ENCODE data around the gene PHACTR2. TPM values are rescaled to one million over a fixed set of nuclear protein-coding genes. Genes with fewer than 3 reads are reported as not detected.

The PHACTR2 gene
- total RNA-seq, 2 donors from 2014 or later: 17.9 to 35.6 TPM

- intact Hi-C loops (cut with DNase I): no loop called here
- TF ChIP-seq POLR2A (IDR thresholded peaks at IDR 0.05): no peak
- TF ChIP-seq, protein P1, sequence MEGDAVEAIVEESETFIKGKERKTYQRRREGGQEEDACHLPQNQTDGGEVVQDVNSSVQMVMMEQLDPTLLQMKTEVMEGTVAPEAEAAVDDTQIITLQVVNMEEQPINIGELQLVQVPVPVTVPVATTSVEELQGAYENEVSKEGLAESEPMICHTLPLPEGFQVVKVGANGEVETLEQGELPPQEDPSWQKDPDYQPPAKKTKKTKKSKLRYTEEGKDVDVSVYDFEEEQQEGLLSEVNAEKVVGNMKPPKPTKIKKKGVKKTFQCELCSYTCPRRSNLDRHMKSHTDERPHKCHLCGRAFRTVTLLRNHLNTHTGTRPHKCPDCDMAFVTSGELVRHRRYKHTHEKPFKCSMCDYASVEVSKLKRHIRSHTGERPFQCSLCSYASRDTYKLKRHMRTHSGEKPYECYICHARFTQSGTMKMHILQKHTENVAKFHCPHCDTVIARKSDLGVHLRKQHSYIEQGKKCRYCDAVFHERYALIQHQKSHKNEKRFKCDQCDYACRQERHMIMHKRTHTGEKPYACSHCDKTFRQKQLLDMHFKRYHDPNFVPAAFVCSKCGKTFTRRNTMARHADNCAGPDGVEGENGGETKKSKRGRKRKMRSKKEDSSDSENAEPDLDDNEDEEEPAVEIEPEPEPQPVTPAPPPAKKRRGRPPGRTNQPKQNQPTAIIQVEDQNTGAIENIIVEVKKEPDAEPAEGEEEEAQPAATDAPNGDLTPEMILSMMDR (IDR thresholded peaks at IDR 0.05): no peak
- H3K36me3 ChIP-seq (replicated peaks in 1 of 2; ENCODE audit: insufficient read depth in 1 of 2, low read depth in 2 of 2): no peaks in the 10 kb centered on the region
- WGBS, 2 donors: 95 to 96% methylated on average over 5 of the region's 5 CpGs
- no peak overlapping the region for H3K27ac ChIP-seq
- H3K27me3 ChIP-seq: no peaks in the 10 kb centered on the region
- H3K9me3 ChIP-seq: no peaks in the 10 kb centered on the region
- no peak overlapping the region for H3K4me3 ChIP-seq
- no peak for ATAC-seq
- DNase-seq: no peak
- no peaks in the 10 kb centered on the region for H3K4me1 ChIP-seq
Measured at GRCh38 chr6:143724876-143725275, 47.1 kb downstream of the PHACTR2 start.

DNA sequence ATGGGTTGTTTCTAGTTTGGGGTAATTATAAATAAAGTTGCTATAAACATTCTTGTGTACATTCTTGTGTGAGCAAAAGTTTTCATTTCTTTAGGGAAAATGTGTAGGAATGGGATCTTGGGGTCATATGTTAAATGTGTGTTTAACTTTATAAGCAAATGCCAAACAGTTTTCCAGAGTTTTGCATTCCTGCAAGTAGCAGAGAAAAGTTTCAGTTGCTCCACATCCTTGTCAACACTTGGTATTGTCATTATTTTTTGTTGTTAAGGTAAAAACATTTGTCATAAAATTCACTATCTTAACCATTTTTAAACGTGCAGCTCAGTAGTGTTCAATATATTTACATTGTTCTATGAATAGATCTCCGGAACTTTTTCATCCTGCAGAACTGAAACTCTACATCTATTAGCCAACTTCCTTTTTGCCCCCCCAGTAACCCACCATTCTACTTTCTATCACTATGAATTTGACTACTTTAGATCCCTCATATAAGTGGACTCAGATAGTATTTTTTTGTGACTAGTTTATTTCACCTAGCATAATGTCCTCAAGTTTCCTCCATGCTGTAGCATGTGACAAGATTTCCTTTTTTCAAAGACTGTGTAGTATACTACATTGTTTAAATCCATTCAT, 48.4 kb downstream of the PHACTR2 start:
- intact Hi-C loops (cut with DNase I): no loop called here
- TF ChIP-seq, protein P1 (IDR thresholded peaks at IDR 0.05): no peak
- no peak for TF ChIP-seq POLR2A (IDR thresholded peaks at IDR 0.05)
- Histone ChIP-seq H3K4me1 (no peaks in the 10 kb centered on the region), H3K4me3 (no peak overlapping the region), H3K9me3 (no peaks in the 10 kb centered on the region), H3K27me3 (no peaks in the 10 kb centered on the region), H3K36me3 (replicated peaks in 1 of 2; ENCODE audit: insufficient read depth in 1 of 2, low read depth in 2 of 2) (no peaks in the 10 kb centered on the region), H3K27ac (no peak overlapping the region)
- 45 to 67% methylated on average over 2 of the region's 2 CpGs for WGBS, 2 donors
- ATAC-seq: no peak
- no peak for DNase-seq

GRCh38 chr6:143727035-143727434, 49.3 kb downstream of the PHACTR2 start:
- Histone ChIP-seq H3K4me1 (no peaks in the 10 kb centered on the region), H3K27me3 (no peaks in the 10 kb centered on the region), H3K36me3 (replicated peaks in 1 of 2; ENCODE audit: insufficient read depth in 1 of 2, low read depth in 2 of 2) (no peaks in the 10 kb centered on the region), H3K4me3 (no peak overlapping the region), H3K9me3 (no peaks in the 10 kb centered on the region), H3K27ac (no peak overlapping the region)
- TF ChIP-seq, protein P1 (IDR thresholded peaks at IDR 0.05): no peak
- no peak for TF ChIP-seq POLR2A (IDR thresholded peaks at IDR 0.05)
- ATAC-seq (no peak), DNase-seq (no peak)
- intact Hi-C loops (cut with DNase I): no loop called here
- WGBS, 2 donors: 88 to 92% methylated on average over 1 of the region's 1 CpG

DNA sequence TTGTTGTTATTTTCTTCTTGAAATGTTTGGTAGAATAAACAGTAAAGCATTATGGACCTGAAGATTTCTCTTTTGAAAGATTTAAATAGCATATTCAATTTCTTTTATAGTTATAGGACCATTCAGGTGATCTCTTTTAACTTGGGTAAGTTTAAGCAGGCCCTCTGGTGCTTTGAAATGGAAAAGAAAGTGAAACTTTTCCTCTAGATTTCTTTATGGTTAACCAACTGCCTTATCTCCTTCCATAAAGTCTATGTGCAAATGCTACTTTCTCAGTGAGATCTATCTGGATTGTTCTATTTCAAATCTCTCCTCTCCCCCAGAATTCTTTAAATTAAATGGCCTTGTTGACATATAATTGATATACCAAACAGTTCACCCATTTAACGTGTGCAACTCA, 54.0 kb downstream of the PHACTR2 start:
- Histone ChIP-seq H3K27me3 (no peaks in the 10 kb centered on the region), H3K36me3 (replicated peaks in 1 of 2; ENCODE audit: insufficient read depth in 1 of 2, low read depth in 2 of 2) (no peaks in the 10 kb centered on the region), H3K27ac (no peak overlapping the region), H3K4me3 (no peak overlapping the region), H3K9me3 (no peaks in the 10 kb centered on the region), H3K4me1 (no peaks in the 10 kb centered on the region)
- ATAC-seq (no peak), DNase-seq (no peak)
- 94 to 95% methylated on average over 1 of the region's 1 CpG for WGBS, 2 donors
- TF ChIP-seq, protein P1 (IDR thresholded peaks at IDR 0.05): no peak
- no peak for TF ChIP-seq POLR2A (IDR thresholded peaks at IDR 0.05)
- intact Hi-C loops (cut with DNase I): no loop called here

DNA sequence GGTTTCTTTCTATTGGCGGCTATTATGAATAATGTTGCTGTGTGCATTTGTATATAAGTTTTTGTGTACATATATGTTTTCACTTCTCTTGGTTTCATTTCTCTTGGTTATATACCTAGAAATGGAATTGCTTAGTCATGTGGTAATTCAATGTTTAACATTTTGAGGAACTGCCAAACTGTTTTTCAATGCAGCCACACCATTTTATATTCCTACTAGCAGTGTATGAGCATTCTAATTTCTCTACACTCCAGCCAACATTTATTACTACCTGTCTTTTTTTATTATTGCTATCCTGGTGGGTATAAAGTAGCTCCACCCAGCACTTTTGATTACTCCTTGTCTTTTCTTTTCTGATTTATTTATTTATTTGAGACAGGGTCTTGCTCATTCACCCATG, 54.8 kb downstream of the PHACTR2 start:
- no peak overlapping the region for H3K27ac ChIP-seq
- 86 to 90% methylated on average over 1 of the region's 1 CpG for WGBS, 2 donors
- no peaks in the 10 kb centered on the region for H3K36me3 ChIP-seq (replicated peaks in 1 of 2; ENCODE audit: insufficient read depth in 1 of 2, low read depth in 2 of 2)
- TF ChIP-seq, protein P1 (IDR thresholded peaks at IDR 0.05): no peak
- TF ChIP-seq POLR2A (IDR thresholded peaks at IDR 0.05): no peak
- ATAC-seq (no peak), DNase-seq (no peak)
- no peaks in the 10 kb centered on the region for H3K27me3 ChIP-seq
- no peak overlapping the region for H3K4me3 ChIP-seq
- intact Hi-C loops (cut with DNase I): no loop called here
- H3K4me1 ChIP-seq: no peaks in the 10 kb centered on the region
- no peaks in the 10 kb centered on the region for H3K9me3 ChIP-seq

All from body of pancreas (tissue), 4 donors.